NCI-H1694 (cell line): ENCODE measurements around the gene CRADD.
"Not testable (repeated sequence)": the region's sequence is repeated elsewhere in the genome, so short reads cannot be mapped to it uniquely, and the experiment has no call there.

ENCODE experiments used
- DNase-seq: peaks from one replicate; lab custom pipeline; 2025; lab: John Stamatoyannopoulos, UW

CRADD gene

GRCh38 chr12:93902192-93902591 lies 225.0 kb downstream of the CRADD start:
- no peak for DNase-seq

GRCh38 chr12:93902736-93903562 lies 225.8 kb downstream of the CRADD start:
- DNase-seq = no peak

DNA sequence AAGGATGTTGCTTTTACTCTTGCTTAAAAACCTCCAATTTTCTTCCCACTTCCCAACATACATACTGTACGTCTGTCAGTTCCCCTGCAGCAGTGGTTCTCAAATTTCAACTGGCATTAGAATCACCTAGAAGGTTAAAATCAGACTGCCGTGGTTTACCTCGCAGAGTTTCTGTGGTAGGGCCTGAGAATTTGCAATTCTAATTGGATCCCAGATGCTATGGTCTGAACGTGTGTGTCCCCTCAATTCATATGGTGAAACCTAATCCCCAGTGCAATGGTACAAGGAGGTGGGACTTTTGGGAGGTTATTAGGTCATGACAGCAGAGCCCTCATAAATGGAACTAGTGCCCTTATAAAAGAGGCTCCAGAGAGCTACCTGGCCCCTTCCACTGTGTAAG lies 226.9 kb downstream of the CRADD start:
- DNase-seq = no peak

- DNase-seq = no peak
Measured at GRCh38 chr12:93908264-93908663, 231.1 kb downstream of the CRADD start.

DNA sequence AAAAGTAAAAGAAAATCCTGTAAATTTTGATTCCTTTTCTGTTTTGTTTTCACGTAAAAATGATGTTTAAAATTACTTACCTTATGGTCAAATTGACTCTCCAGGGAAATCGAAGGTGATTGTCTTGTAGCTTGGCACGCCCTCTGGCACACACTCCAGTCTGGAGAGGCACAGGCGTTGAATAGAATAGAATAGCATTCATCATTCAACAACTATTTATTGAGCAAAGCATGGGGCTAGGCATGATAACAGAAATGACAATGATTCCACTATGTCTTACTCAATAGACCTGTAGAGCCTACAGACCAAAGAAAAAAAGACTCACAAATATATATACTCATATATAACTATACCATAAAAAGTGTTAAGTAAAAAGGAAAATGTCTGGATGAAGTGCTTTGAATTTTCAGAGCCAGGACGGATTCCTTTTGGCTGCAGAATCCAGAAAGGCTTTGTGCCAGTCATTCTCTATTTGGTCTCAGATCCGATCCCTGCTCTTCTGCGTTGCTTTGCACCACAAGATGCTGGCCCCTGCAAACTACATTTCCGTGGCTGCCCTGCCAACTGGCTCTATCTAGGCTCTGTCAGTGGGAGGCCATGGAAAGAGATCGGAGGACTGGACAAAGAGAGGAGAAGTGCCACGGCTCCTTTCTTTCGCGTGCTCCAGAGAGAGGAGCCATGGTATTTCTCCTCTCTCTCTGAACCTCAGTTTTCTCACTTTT lies 231.8 kb downstream of the CRADD start:
- DNase-seq = no peak

DNA sequence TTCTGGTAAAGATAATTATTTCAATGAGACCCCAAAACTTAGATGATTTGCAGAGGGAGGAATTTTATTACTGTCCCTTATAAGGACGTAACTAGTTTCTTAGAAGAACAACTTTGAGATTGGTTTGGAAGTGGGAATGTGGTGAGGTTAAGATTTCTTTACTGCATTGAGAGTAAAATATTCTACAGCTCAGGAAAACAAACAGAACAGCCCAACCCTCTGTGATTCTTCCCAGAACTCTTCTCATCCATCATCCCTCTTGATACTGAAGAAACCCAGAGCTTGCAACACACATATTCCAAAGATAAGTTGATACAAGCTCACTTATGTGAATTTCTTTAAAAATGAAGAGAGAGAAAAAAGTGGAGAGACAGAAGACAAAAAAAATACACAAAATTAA lies 234.2 kb downstream of the CRADD start:
- DNase-seq = no peak

GRCh38 chr12:93912086-93912733 lies 235.0 kb downstream of the CRADD start:
- DNase-seq = no peak

- no peak for DNase-seq
Measured at GRCh38 chr12:93913845-93914244, 236.7 kb downstream of the CRADD start.

DNA sequence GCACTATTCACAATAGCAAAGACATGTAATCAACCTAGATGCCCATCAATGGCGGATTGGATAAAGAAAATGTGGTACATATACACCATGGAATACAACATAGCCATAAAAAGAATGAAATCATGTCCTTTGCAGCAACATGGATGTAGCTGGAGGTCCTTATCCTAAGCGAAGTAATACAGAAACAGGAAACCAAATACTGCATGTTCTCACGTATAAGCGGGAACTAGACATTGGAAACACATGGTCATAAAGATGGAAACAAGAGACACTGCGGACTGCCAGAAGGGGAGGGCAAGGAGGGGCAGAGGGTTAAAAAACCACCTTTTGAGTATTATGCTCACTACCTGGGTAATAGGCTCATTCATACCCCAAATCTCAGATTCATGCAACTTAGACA lies 237.1 kb downstream of the CRADD start:
- no peak for DNase-seq

DNA sequence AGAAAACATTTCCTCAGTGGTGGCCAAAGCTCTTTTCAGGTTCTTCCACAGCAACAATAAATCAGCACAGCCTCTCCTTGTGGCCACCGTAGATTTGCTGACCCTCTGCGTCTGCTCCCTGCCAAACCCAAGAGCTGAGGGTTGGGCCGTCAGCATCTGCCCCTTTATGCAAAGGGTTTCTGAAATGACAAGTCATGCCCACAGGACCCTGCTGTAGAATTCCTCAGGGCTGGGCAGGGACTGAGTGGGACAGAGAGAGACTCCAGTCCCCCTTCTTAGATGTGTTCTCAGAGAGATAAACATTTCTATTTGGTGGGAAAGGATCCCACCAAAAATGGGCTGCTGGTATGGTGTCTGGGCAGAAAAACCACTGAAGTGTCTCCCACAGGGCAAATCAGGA lies 238.2 kb downstream of the CRADD start:
- no peak for DNase-seq

- no peak for DNase-seq
Measured at GRCh38 chr12:93916402-93916801, 239.2 kb downstream of the CRADD start.

GRCh38 chr12:93918262-93918661 lies 241.1 kb downstream of the CRADD start:
- DNase-seq = no peak

DNA sequence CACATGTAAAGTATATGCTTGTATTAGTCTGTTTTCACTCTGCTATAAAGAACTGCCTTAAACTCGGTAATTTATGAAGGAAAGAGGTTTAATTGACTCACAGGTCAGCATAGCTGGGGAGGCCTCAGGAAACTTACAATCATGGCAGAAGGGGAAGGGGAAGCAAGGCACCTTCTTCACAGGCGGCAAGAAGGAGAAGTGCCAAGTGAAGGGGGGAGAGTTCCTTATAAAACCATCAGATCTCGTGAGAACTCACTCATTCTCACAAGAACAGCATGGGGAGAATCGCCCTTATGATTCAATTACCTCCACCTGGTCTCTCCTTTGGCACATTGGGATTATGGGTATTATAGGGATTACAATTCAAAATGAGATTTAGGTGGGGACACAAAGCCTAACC lies 241.7 kb downstream of the CRADD start:
- DNase-seq = no peak

DNA sequence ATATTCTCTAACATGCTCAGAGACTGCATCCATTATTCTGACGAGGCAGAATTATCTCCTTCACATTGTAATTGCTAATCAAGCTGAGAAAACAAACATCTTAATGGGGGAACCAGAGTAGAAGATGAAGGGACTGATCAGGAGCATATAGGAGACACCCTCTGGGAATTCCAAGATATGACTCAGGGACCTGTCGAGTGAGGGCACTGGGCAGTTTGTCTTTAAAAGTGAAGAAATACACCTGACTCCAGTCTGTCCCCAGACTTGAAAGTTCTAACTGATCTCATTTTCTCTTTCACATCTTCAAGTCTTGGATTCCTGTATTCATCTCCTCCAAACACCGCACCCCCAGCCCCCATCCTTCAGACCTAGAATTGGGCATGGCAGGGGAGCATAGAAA lies 244.3 kb downstream of the CRADD start:
- DNase-seq = no peak

DNA sequence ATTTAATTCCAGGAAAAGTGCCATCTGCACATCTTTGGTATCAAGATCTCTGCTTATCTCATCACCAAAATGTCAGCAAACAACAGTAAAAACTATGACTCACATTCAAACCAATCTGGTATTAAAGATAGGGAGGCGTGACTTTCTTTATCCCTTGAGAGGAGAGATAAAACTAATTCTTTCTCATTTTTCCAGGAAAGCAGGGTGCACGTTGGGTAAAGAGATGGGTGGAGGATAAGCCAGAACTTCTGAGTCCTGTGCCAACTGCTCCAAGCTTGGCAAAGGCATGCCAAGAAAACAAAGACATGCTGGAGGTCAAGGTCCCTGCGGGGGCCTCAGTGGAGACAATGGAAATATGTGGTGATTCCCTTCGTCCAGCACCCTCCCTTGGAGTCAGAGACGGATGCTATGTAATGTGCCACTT lies 245.4 kb downstream of the CRADD start:
- no peak for DNase-seq

GRCh38 chr12:93924367-93924766 lies 247.2 kb downstream of the CRADD start:
- no peak for DNase-seq

- DNase-seq = no peak
Measured at GRCh38 chr12:93925585-93926205, 248.5 kb downstream of the CRADD start.

- DNase-seq = no peak
Measured at GRCh38 chr12:93926237-93926636, 249.1 kb downstream of the CRADD start.

DNA sequence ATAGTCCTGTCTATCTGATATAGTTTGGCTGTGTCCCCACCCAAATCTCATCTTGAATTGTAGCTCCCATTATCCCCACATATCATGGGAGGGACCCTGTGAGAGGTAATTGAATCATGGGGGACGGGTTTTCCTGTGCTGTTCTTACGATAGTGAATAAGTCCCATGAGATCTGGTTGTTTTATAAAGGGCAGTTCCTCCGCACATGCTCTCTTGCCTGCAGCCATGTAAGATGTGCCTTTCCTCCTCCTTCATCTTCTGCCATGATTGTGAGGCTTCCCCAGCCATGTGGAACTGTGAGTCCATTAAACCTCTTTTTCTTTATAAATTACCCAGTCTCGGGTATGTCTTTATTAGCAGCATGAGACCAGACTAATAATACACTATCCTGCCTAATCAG lies 251.9 kb downstream of the CRADD start:
- not testable (repeated sequence) for DNase-seq

GRCh38 chr12:93937812-93938211 lies 260.6 kb downstream of the CRADD start:
- DNase-seq = no peak

GRCh38 chr12:93938317-93938716 lies 261.1 kb downstream of the CRADD start:
- DNase-seq = no peak

GRCh38 chr12:93938931-93939330 lies 261.8 kb downstream of the CRADD start:
- no peak for DNase-seq
